ENCODE results near the gene CXorf58.

The CXorf58 gene

DNA sequence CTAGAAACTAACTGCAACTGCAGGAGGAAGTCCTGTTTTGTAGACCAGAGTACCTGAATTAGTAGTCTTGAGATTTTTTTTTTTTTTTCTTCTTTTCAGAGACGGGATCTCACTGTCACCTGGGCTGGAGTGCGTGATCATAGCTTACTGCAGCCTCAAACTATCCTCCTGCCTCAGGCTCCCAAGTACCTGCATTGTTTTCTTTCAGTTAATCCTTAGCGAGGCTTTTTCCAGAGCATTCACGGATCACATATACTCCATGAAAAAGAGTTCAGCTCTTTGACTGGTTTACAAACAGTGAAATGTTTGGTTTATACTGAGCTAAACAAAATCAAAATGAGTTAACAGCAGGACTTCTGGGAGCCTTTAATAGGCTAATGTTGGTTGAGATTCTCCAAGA, 73.4 kb downstream of the CXorf58 start:
- no peaks in the 10 kb centered on the region for H3K9me3 ChIP-seq (ENCODE audit: control insufficient read depth in 5 of 5, low read length in 5 of 5)
- peaks cover 0 to 14% (median 2%) of the 10 kb centered on the region in 5 donors for H3K27me3 ChIP-seq (ENCODE audit: control insufficient read depth in 5 of 5, insufficient read depth in 4 of 5, low read length in 5 of 5)
- H3K9ac ChIP-seq (ENCODE audit: low read length in 5 of 5), result no peak overlapping the region
- H3K4me1 ChIP-seq (ENCODE audit: control insufficient read depth in 5 of 5, insufficient read depth in 5 of 5, low read length in 5 of 5), result peaks cover 0 to 3% (median 0%) of the 10 kb centered on the region in 5 donors
- no peak overlapping the region for H3K4me3 ChIP-seq (ENCODE audit: low read depth in 1 of 5, low read length in 5 of 5)
- no peaks in the 10 kb centered on the region for H3K36me3 ChIP-seq (ENCODE audit: control insufficient read depth in 5 of 5, insufficient read depth in 5 of 5, low read length in 5 of 5)
- no peak overlapping the region for H3K27ac ChIP-seq (ENCODE audit: low read depth, low read length)

GRCh38 chrX:23981711-23982110, 73.9 kb downstream of the CXorf58 start:
- Histone ChIP-seq H3K36me3 (ENCODE audit: control insufficient read depth in 5 of 5, insufficient read depth in 5 of 5, low read length in 5 of 5) (no peaks in the 10 kb centered on the region), H3K9me3 (ENCODE audit: control insufficient read depth in 5 of 5, low read length in 5 of 5) (no peaks in the 10 kb centered on the region), H3K9ac (ENCODE audit: low read length in 5 of 5) (no peak overlapping the region), H3K27ac (ENCODE audit: low read depth, low read length) (no peak overlapping the region), H3K4me1 (ENCODE audit: control insufficient read depth in 5 of 5, insufficient read depth in 5 of 5, low read length in 5 of 5) (no peaks in the 10 kb centered on the region), H3K4me3 (ENCODE audit: low read depth in 1 of 5, low read length in 5 of 5) (no peak overlapping the region), H3K27me3 (ENCODE audit: control insufficient read depth in 5 of 5, insufficient read depth in 4 of 5, low read length in 5 of 5) (peaks cover 0 to 14% (median under 1%) of the 10 kb centered on the region in 5 donors)

GRCh38 chrX:23982891-23983290, 75.1 kb downstream of the CXorf58 start:
- H3K9ac ChIP-seq (ENCODE audit: low read length in 5 of 5), result no peak overlapping the region
- no peak overlapping the region for H3K27ac ChIP-seq (ENCODE audit: low read depth, low read length)
- H3K36me3 ChIP-seq (ENCODE audit: control insufficient read depth in 5 of 5, insufficient read depth in 5 of 5, low read length in 5 of 5), result peaks cover 2 to 5% (median 3%) of the 10 kb centered on the region in 5 donors
- no peaks in the 10 kb centered on the region for H3K9me3 ChIP-seq (ENCODE audit: control insufficient read depth in 5 of 5, low read length in 5 of 5)
- no peak overlapping the region for H3K4me3 ChIP-seq (ENCODE audit: low read depth in 1 of 5, low read length in 5 of 5)
- no peaks in the 10 kb centered on the region for H3K4me1 ChIP-seq (ENCODE audit: control insufficient read depth in 5 of 5, insufficient read depth in 5 of 5, low read length in 5 of 5)
- peaks cover 0 to 14% (median 2%) of the 10 kb centered on the region in 5 donors for H3K27me3 ChIP-seq (ENCODE audit: control insufficient read depth in 5 of 5, insufficient read depth in 4 of 5, low read length in 5 of 5)
